G401.6 (cell line): ENCODE data around the gene CAMK2D.

Experiments used
- FAIRE-seq: peaks from 2 replicates; lab custom pipeline; 2012; peaks lifted over from hg19 to GRCh38; lab: Jason Lieb, UNC

CAMK2D gene

DNA sequence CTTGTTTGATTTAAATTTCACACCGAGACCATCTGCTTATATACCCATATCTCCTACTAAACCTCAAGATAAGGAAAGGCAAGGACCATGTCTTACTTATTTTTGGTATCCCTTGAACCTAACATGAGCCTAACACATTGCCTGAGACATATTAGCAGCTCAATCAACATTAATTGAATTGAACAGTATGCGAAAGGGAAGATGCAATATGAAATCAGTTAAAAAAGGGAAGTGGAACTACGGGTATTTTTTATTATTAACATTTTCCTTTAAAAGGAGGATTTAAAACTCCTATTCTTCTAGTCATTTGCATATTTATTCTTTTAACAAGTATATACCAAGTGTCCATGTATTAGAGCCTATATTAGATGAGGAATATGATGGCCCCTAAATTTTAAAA is 197.0 kb downstream of the CAMK2D start:
- FAIRE-seq, result no peak

DNA sequence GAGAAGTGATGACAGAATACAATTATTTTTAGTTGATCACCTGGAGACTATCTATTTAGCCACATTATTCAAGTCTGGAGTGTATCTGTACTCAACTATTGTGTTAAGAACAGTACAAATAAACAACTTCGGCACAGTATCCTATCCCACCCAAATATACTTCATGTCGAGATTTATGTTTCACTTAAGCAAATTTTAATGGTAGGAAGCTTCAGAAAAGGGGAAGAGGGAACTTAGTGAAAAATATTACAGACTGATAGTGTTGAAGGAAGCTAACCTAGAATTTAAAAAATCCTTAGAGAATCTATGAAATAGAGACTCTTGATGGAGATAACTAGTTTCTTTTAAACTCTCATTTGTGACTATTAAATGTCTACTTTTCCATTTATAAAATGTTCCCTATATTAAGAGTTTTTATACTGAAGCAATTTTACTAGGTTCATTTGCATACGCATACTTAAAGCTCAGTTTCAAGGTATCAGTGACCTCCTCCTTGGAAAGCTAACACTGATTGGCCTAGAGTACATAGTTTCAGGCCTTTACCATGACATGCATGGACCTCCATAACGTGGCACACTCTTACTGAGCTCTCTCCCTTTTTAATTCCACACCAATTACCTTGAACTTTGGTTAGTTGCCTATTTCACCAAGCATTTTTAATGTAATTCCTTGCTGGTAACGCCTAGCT is 197.7 kb downstream of the CAMK2D start:
- peak; percentile 49 for FAIRE-seq

DNA sequence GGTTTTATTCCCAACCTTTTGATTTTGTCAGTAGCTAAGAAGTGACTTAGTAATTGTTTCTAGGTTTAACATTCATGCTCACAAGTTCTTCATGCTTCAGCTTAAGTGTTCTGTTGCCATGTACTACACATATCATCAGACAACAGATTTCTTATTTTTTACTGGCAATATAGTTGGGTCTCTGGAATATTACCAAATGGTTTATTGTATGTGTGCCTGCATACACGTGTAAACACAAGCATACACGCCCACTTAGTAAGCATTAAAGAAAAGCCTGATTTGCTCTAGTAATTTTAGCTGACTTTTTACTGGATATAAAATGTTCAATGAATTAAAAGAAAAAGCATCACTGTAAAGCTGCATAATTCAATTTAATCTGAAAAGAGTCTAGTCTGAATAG is 199.8 kb downstream of the CAMK2D start:
- FAIRE-seq, result no peak

DNA sequence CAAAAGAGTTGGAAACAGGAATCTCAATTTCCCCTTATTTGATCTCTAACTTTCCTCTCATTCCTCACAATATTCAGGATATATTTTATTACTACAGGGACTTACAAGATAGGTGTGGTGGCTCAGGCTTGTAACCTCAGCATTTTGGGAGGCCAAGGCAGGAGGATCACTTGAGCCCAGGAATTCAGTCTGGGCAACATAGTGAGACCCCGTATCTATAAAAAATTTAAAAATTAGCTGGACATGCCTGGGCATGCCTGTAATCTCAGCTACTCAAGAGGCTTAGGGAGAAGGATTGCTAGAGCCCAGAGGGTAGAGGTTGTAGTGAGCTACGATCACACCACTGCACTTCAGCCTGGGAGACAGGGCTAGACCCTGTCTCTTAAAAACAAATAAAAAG is 200.4 kb downstream of the CAMK2D start:
- FAIRE-seq, result no peak

DNA sequence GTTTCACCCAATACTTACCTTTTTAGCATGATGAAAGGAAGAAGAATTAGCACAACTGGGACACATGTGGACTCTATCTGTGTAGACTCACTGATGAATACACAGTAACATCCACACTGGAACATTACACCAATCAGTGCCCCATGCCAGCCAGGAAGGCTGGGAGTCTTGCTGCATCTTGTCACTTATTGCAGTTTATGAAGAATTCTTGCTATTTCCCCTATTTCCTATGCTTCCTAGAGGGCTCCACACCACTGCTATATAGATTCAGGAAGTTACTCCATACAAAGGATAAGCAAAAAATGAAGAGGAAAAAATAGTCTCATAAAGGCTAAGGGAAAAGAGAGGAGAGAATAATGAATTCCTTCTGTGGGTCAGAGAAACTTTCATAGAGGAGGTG is 201.0 kb downstream of the CAMK2D start:
- FAIRE-seq, result no peak

DNA sequence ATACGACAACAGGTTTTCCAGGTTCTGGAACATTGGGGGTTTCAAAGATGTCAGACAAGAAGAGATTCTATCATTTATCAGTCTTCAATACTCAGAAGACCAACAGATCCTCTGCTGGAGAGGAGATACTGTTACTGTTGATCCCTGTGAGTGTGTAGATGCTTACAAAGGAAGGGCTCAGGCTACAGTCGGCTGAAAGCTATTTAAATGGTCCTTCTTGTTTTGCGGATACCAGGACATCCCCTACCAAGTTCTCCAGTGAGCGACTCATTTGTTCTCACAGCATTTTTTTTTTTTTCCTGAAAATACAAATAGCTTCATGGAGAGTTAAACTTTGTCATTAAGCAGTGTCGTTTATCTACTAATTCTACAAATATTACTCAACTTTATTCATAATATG is 201.6 kb downstream of the CAMK2D start:
- no peak for FAIRE-seq

DNA sequence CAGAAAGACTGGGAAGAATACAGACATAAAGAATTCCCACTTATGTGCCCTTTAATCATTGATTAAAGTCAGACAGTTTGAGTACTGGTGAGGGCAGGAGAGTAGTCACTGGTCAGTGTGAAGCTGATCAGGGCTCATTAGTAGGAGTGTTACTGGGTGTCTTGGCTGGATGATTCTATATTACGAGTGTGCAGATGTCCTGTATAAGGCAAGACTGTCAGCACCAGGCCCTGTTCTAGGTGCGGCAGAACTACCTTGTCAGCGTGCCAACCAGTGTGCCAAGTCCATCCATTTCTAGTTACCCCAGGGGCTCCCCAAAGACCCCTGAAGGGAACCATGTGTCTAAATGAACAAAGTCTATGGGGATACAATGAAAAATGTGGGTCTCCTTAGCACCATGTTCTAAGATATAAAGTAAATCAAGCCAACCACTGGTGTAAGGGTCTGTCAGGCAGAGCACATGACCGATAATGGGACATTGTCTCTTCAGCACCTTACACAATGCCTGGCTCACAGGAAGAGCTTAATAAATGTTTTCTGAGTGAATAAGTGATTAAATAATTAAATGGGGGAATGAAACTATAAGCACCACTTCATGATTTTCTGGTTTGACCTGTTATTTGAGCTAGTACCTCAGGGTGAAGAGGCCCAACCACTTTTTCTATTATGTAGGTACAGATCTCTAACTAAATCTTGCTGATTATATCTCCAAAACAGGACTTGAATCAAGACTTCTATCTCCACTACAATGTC is 205.0 kb downstream of the CAMK2D start:
- FAIRE-seq, result no peak

DNA sequence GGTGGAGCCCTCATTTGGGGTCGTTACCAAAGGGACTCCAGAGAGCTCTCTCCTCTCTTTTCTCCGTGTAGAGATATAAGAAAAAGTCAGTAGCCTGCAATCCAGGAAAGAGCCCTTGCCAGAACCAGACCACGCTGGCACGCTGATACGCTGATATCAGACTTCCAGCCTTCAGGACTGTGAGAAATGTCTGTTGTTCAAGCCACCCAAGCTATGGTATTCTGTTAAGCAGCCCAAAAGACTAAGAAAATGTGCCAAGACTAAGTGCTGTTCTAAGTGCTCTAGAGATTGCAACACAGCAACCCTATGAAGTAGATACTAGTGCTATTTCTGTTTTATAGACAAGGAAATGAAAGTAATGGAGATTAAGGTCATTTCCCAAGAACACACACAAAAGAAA is 205.7 kb downstream of the CAMK2D start:
- FAIRE-seq, result no peak

DNA sequence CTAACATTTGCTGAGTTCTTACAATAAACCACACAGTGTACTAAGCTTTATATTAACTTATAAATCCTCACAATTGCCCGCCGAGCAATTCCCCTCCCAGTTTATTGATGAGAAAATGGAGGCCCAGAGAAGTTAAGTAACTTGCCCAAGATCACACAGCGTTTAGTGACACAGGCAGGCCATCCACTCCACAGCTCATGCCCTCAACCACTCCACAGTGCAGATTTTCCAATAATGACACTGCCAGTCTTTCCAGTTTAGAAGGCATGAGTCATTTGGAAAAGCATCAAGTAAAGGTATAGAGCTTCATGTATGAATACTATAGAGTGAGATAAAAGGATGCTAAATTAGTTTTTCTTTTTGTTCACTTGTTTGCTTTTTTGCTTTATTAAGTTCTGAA is 208.5 kb downstream of the CAMK2D start:
- no peak for FAIRE-seq

DNA sequence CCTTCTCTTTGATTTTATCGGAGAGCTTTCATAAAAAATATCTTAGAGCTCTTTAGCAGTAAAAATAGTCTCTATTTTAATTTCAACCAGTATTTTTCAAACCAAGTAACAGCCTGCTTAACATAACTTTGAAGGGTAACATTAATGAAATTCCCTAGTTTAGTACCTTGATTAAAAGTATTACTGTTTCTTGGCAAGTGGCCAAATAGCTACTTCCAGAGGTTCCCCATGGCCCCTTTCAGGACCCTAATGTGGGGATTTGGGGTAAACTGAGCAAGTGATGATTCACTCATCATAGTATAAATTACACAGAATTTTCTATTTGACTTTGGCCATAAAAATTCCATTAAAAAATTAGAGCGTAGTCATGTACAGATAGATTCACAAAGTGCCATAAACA is 211.0 kb downstream of the CAMK2D start:
- no peak for FAIRE-seq

DNA sequence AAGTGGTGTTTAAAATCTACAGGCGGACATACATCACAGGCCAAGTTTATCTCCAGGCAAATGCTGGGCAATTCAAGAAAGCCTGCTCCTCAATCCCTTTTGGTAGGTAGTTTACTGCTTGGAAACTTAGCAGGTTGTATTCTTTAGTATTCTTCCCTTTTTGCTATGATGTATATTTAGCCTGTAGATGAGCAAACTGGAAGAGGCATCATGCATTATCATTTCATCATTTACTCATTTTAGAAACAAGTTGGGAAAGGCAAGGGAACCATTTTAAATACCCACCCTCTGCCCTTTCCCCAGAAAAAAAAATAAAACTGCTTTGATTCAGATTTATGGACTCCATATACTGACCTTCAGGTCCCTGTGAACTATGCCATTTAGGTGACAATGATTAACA is 213.2 kb downstream of the CAMK2D start:
- no peak for FAIRE-seq

DNA sequence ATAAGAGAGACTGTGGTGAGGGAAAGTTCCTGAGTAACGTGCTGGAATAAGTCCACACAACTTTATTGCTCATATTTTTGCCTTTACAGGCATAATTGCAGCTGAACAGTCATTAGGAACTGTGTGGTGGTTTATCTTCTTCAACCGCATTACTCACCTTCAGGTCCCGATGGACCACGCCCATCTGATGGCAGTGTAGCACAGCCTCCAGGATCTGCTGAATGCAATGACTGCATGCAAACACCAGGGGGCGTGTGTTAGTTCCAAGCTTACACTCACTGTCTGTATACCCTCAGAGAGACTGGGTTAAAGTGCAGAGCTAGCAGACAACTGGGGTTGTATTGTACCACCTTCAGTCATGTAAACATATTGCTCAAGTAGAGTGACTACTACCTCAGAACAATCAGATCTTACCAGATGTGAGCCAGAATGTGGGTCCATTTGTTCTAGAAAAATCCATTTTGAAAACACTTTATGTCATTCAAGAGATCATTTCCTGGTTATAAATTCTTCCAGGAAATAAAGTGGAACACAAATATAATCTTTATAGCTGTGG is 214.0 kb downstream of the CAMK2D start:
- FAIRE-seq, result peak; percentile 98

DNA sequence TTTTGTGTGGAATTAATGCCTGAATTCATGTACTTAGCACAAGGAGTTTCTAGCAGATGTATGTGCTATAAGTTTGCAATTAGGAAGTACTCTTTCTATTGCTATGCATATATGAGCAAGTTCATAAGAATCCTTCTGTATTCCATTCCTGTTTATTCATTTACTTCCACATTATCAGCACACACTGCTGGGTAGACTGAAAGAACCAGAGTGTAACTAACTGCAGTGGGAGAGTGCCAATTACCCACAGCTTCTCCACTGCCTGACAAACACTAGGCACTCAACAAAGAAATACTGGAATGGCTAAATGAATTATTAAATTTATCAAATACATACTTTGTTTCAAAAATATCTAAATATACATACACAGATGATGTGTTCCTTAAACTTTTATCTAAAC is 219.6 kb downstream of the CAMK2D start:
- FAIRE-seq, result no peak

DNA sequence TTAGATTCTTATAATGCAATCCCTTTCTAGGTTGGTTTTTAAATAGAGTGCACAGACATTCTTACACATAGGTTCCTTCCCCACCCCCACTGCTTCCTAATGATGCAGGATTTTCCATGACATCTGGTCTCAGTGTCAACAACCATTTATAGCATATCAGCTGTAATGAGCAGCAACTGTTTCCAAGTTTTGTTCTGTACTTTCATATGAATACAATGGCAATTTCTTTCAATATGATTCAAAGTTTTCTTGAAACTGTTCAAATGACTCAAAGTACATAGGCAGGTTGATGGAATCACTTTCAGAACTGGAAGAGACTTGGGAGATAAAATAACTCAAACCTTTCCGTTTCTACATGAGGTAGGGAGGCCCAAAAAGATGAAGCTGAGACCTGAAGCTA is 220.7 kb downstream of the CAMK2D start:
- FAIRE-seq, result no peak

DNA sequence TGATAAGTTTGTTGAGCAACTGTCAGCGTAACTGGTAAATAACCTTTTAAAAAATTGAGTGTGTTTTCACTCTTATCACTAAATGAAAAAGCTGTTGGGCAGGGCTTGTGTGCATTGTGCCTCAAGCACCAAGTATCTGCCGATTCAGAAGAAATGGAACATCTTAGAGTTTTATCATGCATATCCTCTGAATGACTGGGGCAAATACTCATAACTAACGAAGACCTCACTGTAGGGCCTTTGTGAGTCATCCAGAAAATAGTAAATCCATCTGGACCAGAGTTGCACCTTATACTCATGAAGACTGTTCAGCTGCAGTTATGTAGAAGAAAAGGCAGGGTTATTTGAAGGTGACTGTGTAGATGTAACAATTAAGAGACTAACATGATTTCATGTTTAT is 222.1 kb downstream of the CAMK2D start:
- FAIRE-seq, result no peak

DNA sequence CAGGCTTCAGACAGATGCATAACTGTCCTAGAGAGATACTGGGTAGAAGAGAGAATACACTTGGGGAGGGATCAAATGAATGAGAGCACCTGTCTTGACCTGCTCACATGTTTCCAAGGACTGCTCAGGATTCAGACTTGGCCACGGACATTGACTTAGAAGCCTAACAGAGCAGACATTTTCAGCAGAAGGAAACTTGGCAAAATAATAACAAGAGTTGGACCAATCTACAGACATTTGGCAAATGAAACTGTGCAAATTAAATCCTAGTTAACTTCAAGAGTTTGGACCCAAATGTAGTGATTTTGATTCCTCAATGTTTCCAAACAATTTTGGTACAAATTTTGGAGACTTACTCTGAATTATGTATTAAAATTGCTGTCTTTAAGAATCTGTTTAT is 223.9 kb downstream of the CAMK2D start:
- no peak for FAIRE-seq

DNA sequence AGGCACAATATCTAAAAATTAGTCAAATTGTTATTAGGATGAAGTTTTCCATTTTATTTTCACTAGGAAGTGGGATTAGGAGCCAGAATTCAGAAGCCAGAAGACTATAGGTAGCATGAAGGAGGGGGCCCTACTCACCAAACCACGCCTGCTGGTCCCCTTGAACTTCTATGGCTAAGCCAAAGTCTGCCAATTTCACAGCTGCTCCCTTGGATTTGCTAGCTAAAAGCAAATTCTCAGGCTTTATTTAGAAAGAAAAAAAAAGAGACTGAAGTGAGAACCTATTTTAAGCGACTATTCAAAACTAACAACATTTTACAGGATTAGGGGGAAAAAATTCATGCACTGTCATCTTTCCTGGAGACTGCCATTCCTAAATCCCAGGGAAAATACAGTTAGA is 224.3 kb downstream of the CAMK2D start:
- no peak for FAIRE-seq

DNA sequence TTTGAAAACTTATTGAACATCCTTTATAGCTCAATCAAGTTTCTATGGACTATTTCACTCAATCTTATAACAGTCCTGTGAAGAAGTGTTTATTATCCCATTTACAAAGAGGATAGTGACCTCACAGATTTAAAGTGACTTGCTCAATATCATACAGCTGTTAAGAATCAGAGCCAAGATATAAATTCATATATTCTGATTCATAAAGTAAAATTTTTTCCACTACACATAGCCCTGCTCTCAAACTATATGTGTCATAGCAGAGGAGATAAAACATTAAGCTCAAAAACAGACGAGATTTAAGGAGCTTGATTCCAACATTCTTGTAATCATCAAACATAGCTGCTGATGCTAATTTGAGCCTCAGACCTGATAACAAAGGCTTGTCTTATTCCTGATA is 226.8 kb downstream of the CAMK2D start:
- FAIRE-seq, result no peak

DNA sequence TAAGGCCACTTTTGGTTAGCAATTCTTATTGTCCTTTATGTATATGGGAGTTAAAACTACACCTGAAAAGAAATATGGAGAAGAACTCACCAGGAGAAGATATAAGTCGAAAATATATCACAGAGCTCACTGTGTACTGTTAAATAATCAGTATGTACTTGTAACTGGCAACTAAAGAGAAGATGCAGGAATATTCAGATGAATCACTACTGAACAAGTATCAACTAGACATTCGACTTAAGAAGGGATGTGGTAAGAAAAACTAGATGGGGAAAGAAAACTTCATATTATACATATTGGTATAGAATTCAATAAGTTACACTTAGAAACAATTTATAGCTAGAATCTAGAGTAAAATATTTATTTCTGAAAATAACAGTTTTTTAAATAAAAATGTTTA is 230.0 kb downstream of the CAMK2D start:
- no peak for FAIRE-seq

DNA sequence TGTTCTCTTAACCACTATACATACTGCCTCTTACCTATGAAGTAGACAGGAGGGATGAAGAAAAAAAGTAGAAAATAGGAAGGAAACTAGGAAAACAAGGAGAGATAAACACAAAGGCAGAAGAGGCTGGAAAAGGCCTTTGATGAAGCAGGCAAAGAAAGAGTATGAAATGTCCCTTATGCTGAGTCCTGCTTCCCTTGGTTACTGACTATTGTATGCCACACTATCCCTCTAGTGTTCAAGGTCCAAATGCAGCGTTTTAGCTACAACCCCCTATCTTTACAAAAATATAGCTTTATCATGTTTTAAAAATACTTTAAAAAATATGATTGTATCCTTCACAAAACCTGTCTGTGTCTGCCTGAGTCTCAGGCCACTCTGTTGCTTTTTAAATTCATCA is 233.1 kb downstream of the CAMK2D start:
- no peak for FAIRE-seq

DNA sequence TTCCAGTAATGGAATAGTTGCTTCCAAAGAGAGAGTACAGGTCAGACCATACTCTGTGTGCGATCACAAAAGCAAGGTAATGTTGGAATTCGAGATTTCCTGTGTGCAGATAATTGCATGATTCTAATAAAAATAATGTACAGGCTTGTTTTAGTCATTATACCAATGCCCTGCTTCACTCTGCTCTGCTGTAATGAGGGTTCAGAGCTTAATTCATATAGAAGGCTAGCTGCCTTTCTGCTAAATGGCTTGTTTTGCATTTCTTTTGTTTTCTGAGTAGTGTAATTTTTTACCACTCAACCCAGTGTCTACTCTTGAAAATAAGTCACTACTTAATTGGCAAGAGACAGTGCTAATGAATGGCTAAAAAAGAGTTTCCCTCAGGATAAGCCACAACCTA is 236.0 kb downstream of the CAMK2D start:
- FAIRE-seq, result no peak

DNA sequence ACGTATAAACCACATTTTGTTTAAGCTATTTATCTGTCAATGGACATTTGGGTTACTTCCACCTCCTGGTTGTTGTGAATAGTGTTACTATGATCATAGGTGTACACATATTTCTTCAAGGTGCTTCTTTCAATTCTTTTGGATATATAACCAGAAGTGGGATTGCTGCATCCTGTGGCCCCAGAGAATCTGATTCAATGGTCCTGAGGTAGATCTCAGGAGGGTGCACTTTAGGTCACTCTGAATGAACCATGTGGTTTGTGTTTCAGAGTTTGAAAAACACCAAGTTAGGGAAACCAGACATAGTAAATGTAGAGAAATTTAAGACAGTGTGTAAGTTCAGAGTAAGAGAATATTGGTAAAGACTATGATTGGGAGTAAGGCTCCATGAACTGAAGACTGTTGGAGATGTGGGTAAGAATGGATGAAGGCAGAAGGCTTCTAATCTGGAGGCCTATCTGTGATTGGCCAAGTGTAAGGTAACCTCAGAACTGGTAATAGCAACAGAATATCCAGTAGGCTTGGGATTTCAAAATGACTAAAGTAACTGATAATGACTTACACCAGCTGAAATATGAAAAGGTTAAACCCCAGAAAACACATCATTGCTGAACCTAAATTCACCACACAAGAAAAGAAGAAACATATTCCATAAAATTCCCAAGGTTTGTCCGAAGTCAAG is 236.9 kb downstream of the CAMK2D start:
- FAIRE-seq, result no peak

DNA sequence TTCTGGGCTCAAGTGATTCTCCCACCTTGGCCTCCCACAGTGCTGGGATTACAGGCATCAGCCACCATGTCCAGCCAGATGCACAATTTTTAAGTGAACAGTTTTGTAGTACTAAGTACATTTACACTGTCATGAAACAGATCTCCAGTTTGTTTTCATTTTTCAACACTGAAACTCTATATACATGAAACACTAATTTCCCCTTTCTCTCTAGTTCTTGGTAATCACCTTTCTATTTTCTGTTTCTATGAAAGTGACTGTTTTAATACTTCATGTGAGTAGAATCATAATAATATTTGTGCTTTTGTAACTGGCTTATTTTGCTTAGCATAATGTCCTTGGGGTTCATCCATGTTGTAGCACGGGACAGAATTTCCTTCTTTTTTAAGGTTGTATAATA is 237.4 kb downstream of the CAMK2D start:
- FAIRE-seq, result no peak
